Activated CD4-positive, alpha-beta T cell treated with anti-CD3 and anti-CD28 coated beads, Interleukin-2, amount 10 ng/mL, durations not matched to agents 24 days and 14 days (primary cell): ENCODE measurements around the gene DNAI4. TPM values are rescaled to one million over a fixed set of nuclear protein-coding genes. Genes with fewer than 3 reads are reported as not detected.
"Not testable (repeated sequence)": the region's sequence is repeated elsewhere in the genome, so short reads cannot be mapped to it uniquely, and the experiment has no call there.

Experiments used
- DNase-seq: peaks from one replicate; pipeline ENCODE4 v3.0.0; 2022
- H3K27ac Mint-ChIP-seq: one replicate; pipeline ENCODE4 v1.8.0; 2022; ENCODE audit warnings: mild to moderate bottlenecking, mixed read lengths
- H3K27me3 Mint-ChIP-seq: one replicate; pipeline ENCODE4 v1.8.0; 2022; ENCODE audit warnings: mixed read lengths
- H3K36me3 Mint-ChIP-seq: one replicate; pipeline ENCODE4 v1.8.0; 2022; ENCODE audit warnings: low read depth, mild to moderate bottlenecking, mixed read lengths
- H3K4me1 Mint-ChIP-seq: one replicate; pipeline ENCODE4 v1.8.0; 2021; ENCODE audit warnings: mixed read lengths
- H3K4me3 Mint-ChIP-seq: one replicate; pipeline ENCODE4 v1.8.0; 2022; ENCODE audit warnings: mild to moderate bottlenecking, moderate library complexity, mixed read lengths
- H3K9me3 Mint-ChIP-seq: one replicate; pipeline ENCODE4 v1.8.0; 2021; ENCODE audit warnings: mixed read lengths
- intact Hi-C: fragments of 100-400 bp; cut with micrococcal nuclease; formaldehyde crosslinking; loops from one replicate; pipeline ENCODE4 v1.15.1; 2023
- total RNA-seq: library from RNA; stranded (reverse); gene quantifications from 2 replicates; pipeline ENCODE4 v1.2.3, GENCODE V29; 2022

Gene DNAI4
- total RNA-seq, 1 donor from 2014 or later = 0.26 TPM

- intact Hi-C loops = loop anchor here (5.0 kb wide), 1 partner anchor 142 kb away; no protein-coding TSS in a partner anchor
- H3K4me1 Mint-ChIP-seq = peaks cover 14% of the 10 kb centered on the region
- not testable (repeated sequence) for H3K27me3 Mint-ChIP-seq, H3K36me3 Mint-ChIP-seq, H3K9me3 Mint-ChIP-seq, H3K4me3 Mint-ChIP-seq, H3K27ac Mint-ChIP-seq, DNase-seq
These were observed 138.9 kb downstream of the DNAI4 start for GRCh38 chr1:66785800-66786199.

- no peak overlapping the region for H3K27ac Mint-ChIP-seq
- no peak overlapping the region for H3K4me3 Mint-ChIP-seq
- H3K36me3 Mint-ChIP-seq = no peaks in the 10 kb centered on the region
These were observed 145.1 kb downstream of the DNAI4 start for GRCh38 chr1:66779475-66780078.

GRCh38 chr1:66778969-66779368 lies 145.7 kb downstream of the DNAI4 start:
- Mint-ChIP-seq H3K9me3 (no peaks in the 10 kb centered on the region), H3K36me3 (no peaks in the 10 kb centered on the region), H3K4me3 (no peak overlapping the region), H3K4me1 (peaks cover 3% of the 10 kb centered on the region), H3K27ac (no peak overlapping the region), H3K27me3 (peaks cover 14% of the 10 kb centered on the region)
- intact Hi-C loops = no loop called here
- DNase-seq = no peak

More at GRCh38 chr1:66779475-66780078, 145.1 kb downstream of the DNAI4 start:
- intact Hi-C loops = no loop called here
- Mint-ChIP-seq H3K9me3 (no peaks in the 10 kb centered on the region), H3K4me1 (peaks cover 3% of the 10 kb centered on the region), H3K27me3 (peaks cover 14% of the 10 kb centered on the region)
- DNase-seq = no peak

GRCh38 chr1:66778266-66778665 lies 146.4 kb downstream of the DNAI4 start:
- intact Hi-C loops = no loop called here
- peaks cover 3% of the 10 kb centered on the region for H3K4me1 Mint-ChIP-seq
- peaks cover 14% of the 10 kb centered on the region for H3K27me3 Mint-ChIP-seq
- no peak for DNase-seq
- no peak overlapping the region for H3K4me3 Mint-ChIP-seq
- no peaks in the 10 kb centered on the region for H3K9me3 Mint-ChIP-seq
- H3K27ac Mint-ChIP-seq = no peak overlapping the region
- no peaks in the 10 kb centered on the region for H3K36me3 Mint-ChIP-seq

- H3K27ac Mint-ChIP-seq = no peak overlapping the region
- no peak overlapping the region for H3K4me3 Mint-ChIP-seq
- DNase-seq = no peak
- H3K27me3 Mint-ChIP-seq = peaks cover 14% of the 10 kb centered on the region
- no peaks in the 10 kb centered on the region for H3K36me3 Mint-ChIP-seq
- no peaks in the 10 kb centered on the region for H3K9me3 Mint-ChIP-seq
- intact Hi-C loops = no loop called here
- peaks cover 3% of the 10 kb centered on the region for H3K4me1 Mint-ChIP-seq
These were observed 146.8 kb downstream of the DNAI4 start for GRCh38 chr1:66777831-66778230.

GRCh38 chr1:66775646-66776045 lies 149.0 kb downstream of the DNAI4 start:
- Mint-ChIP-seq H3K4me1 (peaks cover 10% of the 10 kb centered on the region), H3K4me3 (no peak overlapping the region), H3K9me3 (no peaks in the 10 kb centered on the region), H3K27ac (no peak overlapping the region), H3K27me3 (peaks cover 14% of the 10 kb centered on the region), H3K36me3 (no peaks in the 10 kb centered on the region)
- no peak for DNase-seq
- intact Hi-C loops = no loop called here

GRCh38 chr1:66774438-66774837 lies 150.2 kb downstream of the DNAI4 start:
- Mint-ChIP-seq H3K27ac (no peak overlapping the region), H3K4me1 (peaks cover 17% of the 10 kb centered on the region), H3K9me3 (no peaks in the 10 kb centered on the region), H3K36me3 (no peaks in the 10 kb centered on the region), H3K27me3 (peaks cover 12% of the 10 kb centered on the region), H3K4me3 (no peak overlapping the region)
- intact Hi-C loops = no loop called here
- DNase-seq = no peak

GRCh38 chr1:66773227-66773626 lies 151.4 kb downstream of the DNAI4 start:
- Mint-ChIP-seq H3K27ac (no peak overlapping the region), H3K27me3 (peaks cover 8% of the 10 kb centered on the region), H3K9me3 (no peaks in the 10 kb centered on the region), H3K36me3 (no peaks in the 10 kb centered on the region), H3K4me1 (peaks cover 25% of the 10 kb centered on the region), H3K4me3 (no peak overlapping the region)
- no peak for DNase-seq
- intact Hi-C loops = no loop called here

GRCh38 chr1:66770694-66771093 lies 154.0 kb downstream of the DNAI4 start:
- Mint-ChIP-seq H3K36me3 (no peaks in the 10 kb centered on the region), H3K27ac (peak overlapping the region; percentile 52), H3K27me3 (peaks cover 4% of the 10 kb centered on the region), H3K9me3 (no peaks in the 10 kb centered on the region), H3K4me1 (peaks cover 28% of the 10 kb centered on the region), H3K4me3 (peak overlapping the region; percentile 32)
- no peak for DNase-seq
- intact Hi-C loops = no loop called here

- H3K27ac Mint-ChIP-seq = peak overlapping the region; percentile 52
- H3K36me3 Mint-ChIP-seq = no peaks in the 10 kb centered on the region
- peak overlapping the region; percentile 66 for H3K4me3 Mint-ChIP-seq
- no peaks in the 10 kb centered on the region for H3K9me3 Mint-ChIP-seq
- intact Hi-C loops = no loop called here
- DNase-seq = no peak
- H3K4me1 Mint-ChIP-seq = peaks cover 28% of the 10 kb centered on the region
- no peaks in the 10 kb centered on the region for H3K27me3 Mint-ChIP-seq
These were observed 154.4 kb downstream of the DNAI4 start for GRCh38 chr1:66770240-66770639.

- H3K4me1 Mint-ChIP-seq = peaks cover 28% of the 10 kb centered on the region
- H3K27me3 Mint-ChIP-seq = no peaks in the 10 kb centered on the region
- H3K4me3 Mint-ChIP-seq = peak overlapping the region; percentile 66
- no peaks in the 10 kb centered on the region for H3K36me3 Mint-ChIP-seq
- intact Hi-C loops = loop anchor here (1.0 to 10.0 kb wide), 6 partner anchors 19 to 735 kb away; partner anchors contain the start of gene SLC35D1
- DNase-seq = peak; percentile 72
- H3K27ac Mint-ChIP-seq = peak overlapping the region; percentile 18
- no peaks in the 10 kb centered on the region for H3K9me3 Mint-ChIP-seq
These were observed 155.0 kb downstream of the DNAI4 start for GRCh38 chr1:66769512-66770229.

GRCh38 chr1:66768965-66769364 lies 155.7 kb downstream of the DNAI4 start:
- no peak for DNase-seq
- no peak overlapping the region for H3K27ac Mint-ChIP-seq
- peak overlapping the region; percentile 66 for H3K4me3 Mint-ChIP-seq
- H3K4me1 Mint-ChIP-seq = peaks cover 28% of the 10 kb centered on the region
- H3K27me3 Mint-ChIP-seq = no peaks in the 10 kb centered on the region
- no peaks in the 10 kb centered on the region for H3K36me3 Mint-ChIP-seq
- no peaks in the 10 kb centered on the region for H3K9me3 Mint-ChIP-seq
- intact Hi-C loops = loop anchor here (1.0 to 10.0 kb wide), 6 partner anchors 19 to 736 kb away; partner anchors contain the start of gene SLC35D1

- Mint-ChIP-seq H3K27ac (no peak overlapping the region), H3K4me3 (no peak overlapping the region), H3K27me3 (no peaks in the 10 kb centered on the region), H3K36me3 (no peaks in the 10 kb centered on the region), H3K4me1 (peaks cover 28% of the 10 kb centered on the region), H3K9me3 (no peaks in the 10 kb centered on the region)
- intact Hi-C loops = loop anchor here (5.0 to 10.0 kb wide), 5 partner anchors 215 to 737 kb away; partner anchors contain the start of gene SLC35D1
- no peak for DNase-seq
These were observed 157.0 kb downstream of the DNAI4 start for GRCh38 chr1:66767626-66768025.

GRCh38 chr1:66764994-66765578 lies 159.6 kb downstream of the DNAI4 start:
- no peaks in the 10 kb centered on the region for H3K27me3 Mint-ChIP-seq
- intact Hi-C loops = loop anchor here (1.0 to 10.0 kb wide), 7 partner anchors 160 to 740 kb away; partner anchors contain the start of gene SLC35D1
- peak; percentile 86 for DNase-seq

More at GRCh38 chr1:66764994-66765578, 159.6 kb downstream of the DNAI4 start:
- H3K9me3 Mint-ChIP-seq = no peaks in the 10 kb centered on the region
- H3K4me3 Mint-ChIP-seq = no peak overlapping the region
- peaks cover 16% of the 10 kb centered on the region for H3K4me1 Mint-ChIP-seq
- no peaks in the 10 kb centered on the region for H3K36me3 Mint-ChIP-seq
- H3K27ac Mint-ChIP-seq = no peak overlapping the region
